ENCODE results near the gene SCUBE1. TPM values are rescaled to one million over a fixed set of nuclear protein-coding genes. Genes with fewer than 3 reads are reported as not detected.

The SCUBE1 gene
- total and polyA plus RNA-seq, 2 donors (not counting 3 experiments of a cell fraction or from before 2014, with no cell fraction given): 0.07 TPM; not detected in 1

- POLR2A ChIA-PET: no interaction called here
- intact Hi-C loops (cut with micrococcal nuclease): loop anchor here (1.0 to 5.0 kb wide), 4 partner anchors 34 to 736 kb away; partner anchors contain the start of gene PNPLA3
- H3K27me3 ChIP-seq (ENCODE audit: control insufficient read depth in 2 of 2, insufficient read depth in 2 of 2, low read length in 2 of 2): peaks cover 2 to 12% of the 10 kb centered on the region in 2 experiments
- no peaks in the 10 kb centered on the region for H3K9me3 ChIP-seq (replicated peaks; ENCODE audit: control insufficient read depth, insufficient read depth, low read length)
- peak within 1 kb of the TSS; percentile 91 for H3K4me2 ChIP-seq (ENCODE audit: insufficient read depth, low read length)
- peak within 1 kb of the TSS; percentile 44 to 74 (median 49) for H3K4me3 ChIP-seq (replicated peaks in 1 of 3; ENCODE audit: insufficient read depth in 1 of 3, low read depth in 1 of 3, low read length in 3 of 3)
- peak within 1 kb of the TSS; percentile 94 for H2AFZ ChIP-seq (ENCODE audit: low read depth, low read length)
- peaks cover 11% of the 10 kb centered on the region for H3K79me2 ChIP-seq (ENCODE audit: control insufficient read depth, insufficient read depth, low read length)
- no peaks in the 10 kb centered on the region for H4K20me1 ChIP-seq (replicated peaks; ENCODE audit: control insufficient read depth, extremely low read depth, insufficient read depth, low read length)
- dilution Hi-C loops (cut with MboI; ENCODE audit: extremely low pct_ligation_motif_present, low sequenced_read_pairs): no loop called here
- no peaks in the 10 kb centered on the region for H3K9me1 ChIP-seq (replicated peaks; ENCODE audit: control insufficient read depth, extremely low read depth, insufficient read depth, low read length)
- peak within 1 kb of the TSS; percentile 82 for H3K27ac ChIP-seq (ENCODE audit: insufficient read depth, low read depth, low read length)
- H3K4me1 ChIP-seq (ENCODE audit: control insufficient read depth, extremely low read depth, insufficient read depth, low read length): peaks cover 26% of the 10 kb centered on the region
- FAIRE-seq (peak; percentile 31), DNase-seq (ENCODE audit: low read depth, low spot score) (peak; percentile 45)
- H3K9ac ChIP-seq (replicated peaks; ENCODE audit: extremely low read depth, insufficient read depth, low read length): peak within 1 kb of the TSS; percentile 76
- CTCF ChIA-PET: interaction anchor here (1.0 to 1.4 kb wide), 13 partner anchors 11 to 697 kb away, joined by 3 to 30 read pairs (median 5); no protein-coding TSS in a partner anchor
- BruUV-seq (replicated peaks): no TSS peak
- H3K36me3 ChIP-seq (ENCODE audit: control insufficient read depth in 2 of 2, extremely low read depth in 1 of 2, insufficient read depth in 2 of 2, low read length in 2 of 2): no peaks in the 10 kb centered on the region
- no peak for TF ChIP-seq GATA2 (IDR thresholded peaks at IDR 0.05; ENCODE audit: insufficient read depth, insufficient read length, low read depth, low read length)
- TF ChIP-seq POLR2AphosphoS5 (IDR thresholded peaks at IDR 0.05; ENCODE audit: insufficient read depth, low read depth, low read length): peak; percentile 69
- no peak for TF ChIP-seq CTCF (IDR thresholded peaks at IDR 0.05; ENCODE audit: extremely low read depth in 1 of 2, insufficient read depth in 1 of 2, low read depth in 1 of 2, low read length in 2 of 2)
- TF ChIP-seq FOS (IDR thresholded peaks at IDR 0.05; ENCODE audit: borderline replicate concordance, insufficient read depth, low read length): no peak
- no peak for TF ChIP-seq EZH2 (IDR thresholded peaks at IDR 0.05; ENCODE audit: borderline replicate concordance, low read depth, low read length, severe bottlenecking)
- TF ChIP-seq MYC (IDR thresholded peaks at IDR 0.05; ENCODE audit: low read depth, low read length): no peak
- TF ChIP-seq JUN (IDR thresholded peaks at IDR 0.05; ENCODE audit: borderline replicate concordance, insufficient read depth, insufficient read length, low read depth): no peak
- peak; percentile 66 for TF ChIP-seq POLR2A (IDR thresholded peaks at IDR 0.05; ENCODE audit: low read depth, low read length)
These were observed 156.7 kb downstream of the SCUBE1 start, which contains the start of gene TTLL12 for GRCh38 chr22:43186272-43187170. Gene TTLL12 (minus strand): TSS chr22:43187134. CDS start chr22:43187069, 65 bp downstream.

Data from endothelial cell of umbilical vein (primary cell).